Vagina (tissue), 2 donors: ENCODE results near the gene LHFPL3.

ENCODE experiments used
- POLR2A ChIP-seq, 2 donors: fragments of 450-650 bp; IDR thresholded peaks; one replicate each; pipeline ENCODE4 v1.6.1; 2017; ENCODE audit warnings: antibody characterized with exemption in 2 of 2, mild to moderate bottlenecking in 2 of 2, moderate library complexity in 2 of 2
- POLR2AphosphoS5 ChIP-seq, 2 donors: sonication (generic); formaldehyde crosslinking; IDR thresholded peaks; one replicate each; pipeline ENCODE4 v1.9.0; 2017; ENCODE audit warnings: antibody characterized with exemption in 2 of 2, mild to moderate bottlenecking in 2 of 2, low read depth in 1 of 2; ENCODE audit not compliant: insufficient read depth in 1 of 2
- TF ChIP-seq, protein P1 (sequence below), 3 experiments: fragments of 450-650 bp in 2 of 3; fragments of 200-600 bp in 1 of 3; sonication (generic) in 1 of 3; IDR thresholded peaks; one replicate each; pipeline ENCODE4 v1.5.1; 2017 to 2019; ENCODE audit warnings: antibody characterized with exemption in 3 of 3, mild to moderate bottlenecking in 2 of 3, moderate library complexity in 2 of 3

- TF ChIP-seq, protein P1, sequence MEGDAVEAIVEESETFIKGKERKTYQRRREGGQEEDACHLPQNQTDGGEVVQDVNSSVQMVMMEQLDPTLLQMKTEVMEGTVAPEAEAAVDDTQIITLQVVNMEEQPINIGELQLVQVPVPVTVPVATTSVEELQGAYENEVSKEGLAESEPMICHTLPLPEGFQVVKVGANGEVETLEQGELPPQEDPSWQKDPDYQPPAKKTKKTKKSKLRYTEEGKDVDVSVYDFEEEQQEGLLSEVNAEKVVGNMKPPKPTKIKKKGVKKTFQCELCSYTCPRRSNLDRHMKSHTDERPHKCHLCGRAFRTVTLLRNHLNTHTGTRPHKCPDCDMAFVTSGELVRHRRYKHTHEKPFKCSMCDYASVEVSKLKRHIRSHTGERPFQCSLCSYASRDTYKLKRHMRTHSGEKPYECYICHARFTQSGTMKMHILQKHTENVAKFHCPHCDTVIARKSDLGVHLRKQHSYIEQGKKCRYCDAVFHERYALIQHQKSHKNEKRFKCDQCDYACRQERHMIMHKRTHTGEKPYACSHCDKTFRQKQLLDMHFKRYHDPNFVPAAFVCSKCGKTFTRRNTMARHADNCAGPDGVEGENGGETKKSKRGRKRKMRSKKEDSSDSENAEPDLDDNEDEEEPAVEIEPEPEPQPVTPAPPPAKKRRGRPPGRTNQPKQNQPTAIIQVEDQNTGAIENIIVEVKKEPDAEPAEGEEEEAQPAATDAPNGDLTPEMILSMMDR (IDR thresholded peaks at IDR 0.05), result no peak
- TF ChIP-seq POLR2A (IDR thresholded peaks at IDR 0.05) (no peak), POLR2AphosphoS5 (IDR thresholded peaks at IDR 0.05; ENCODE audit: insufficient read depth in 1 of 2, low read depth in 1 of 2) (no peak)
Measured at GRCh38 chr7:104795616-104796398, 467.4 kb downstream of the LHFPL3 start.
